K562 (cell line): ENCODE measurements around the gene TSC22D2. TPM values are rescaled to one million over a fixed set of nuclear protein-coding genes. Genes with fewer than 3 reads are reported as not detected.

Experiments
- KAT8 ChIP-seq: fragments of 450-650 bp; IDR thresholded peaks from 2 replicates; pipeline ENCODE4 v1.6.1; 2016; ENCODE audit warnings: low read depth, mild to moderate bottlenecking
- MCM2 ChIP-seq: fragments of 450-650 bp; IDR thresholded peaks from 2 replicates; pipeline ENCODE4 v1.6.1; 2017; ENCODE audit warnings: low read depth, mild to moderate bottlenecking
- MEF2A ChIP-seq: IDR thresholded peaks from 2 replicates; pipeline ENCODE4 v1.6.1; 2011; ENCODE audit warnings: low read depth, mild to moderate bottlenecking, low read length, moderate library complexity; ENCODE audit not compliant: control insufficient read depth
- TRIM28 ChIP-seq: fragments of 450-650 bp; IDR thresholded peaks from 2 replicates; pipeline ENCODE4 v1.6.1; 2017
- ZNF449 ChIP-seq: fragments of 250-450 bp; sonication (Bioruptor Pico); IDR thresholded peaks from 2 replicates; pipeline ENCODE4 v1.8.0; 2022; ENCODE audit warnings: moderate library complexity, mild to moderate bottlenecking, inconsistent platforms
- ZNF644 ChIP-seq: fragments of 200-800 bp; sonication (Bioruptor generic); IDR thresholded peaks from 2 replicates; pipeline ENCODE4 v1.6.1; 2016; ENCODE audit warnings: low read depth, missing genetic modification characterization, missing compliant biosample characterization
- polyA plus RNA-seq, 8 experiments: library from polyadenylated mRNA; depleted of rRNA in 4 of 8; stranded (reverse) in 5 of 8; unstranded in 3 of 8; fragments of >200 nt; fragmentation: Nextera tagmentation in 2 of 8; fragmentation: Illumina TruSeq in 1 of 8; extraction: Ambion mirVana in 2 of 8; extraction: Trizol in 1 of 8; gene quantifications; 2 replicates each; pipeline versions ENCODE4 v1.2.1 to v1.2.3, GENCODE V29; 2011 to 2014; ENCODE audit warnings: inconsistent platforms in 1 of 8, missing spikeins in 1 of 8
- total RNA-seq, 7 experiments: library from RNA; depleted of rRNA in 6 of 7; stranded (reverse); fragments of >200 nt in 6 of 7; fragmentation: Illumina TruSeq in 2 of 7; extraction: Trizol in 2 of 7; gene quantifications; 2 replicates each; pipeline versions ENCODE4 v1.2.1 to v1.2.3, GENCODE V29; 2011 to 2021; ENCODE audit warnings: low replicate concordance in 1 of 7
- TF ChIP-seq, protein P1 (sequence below): sonication (generic); formaldehyde crosslinking; IDR thresholded peaks from 2 replicates; pipeline ENCODE4 v1.8.1; 2023; ENCODE audit warnings: missing genetic modification reagents, mild to moderate bottlenecking, borderline replicate concordance
- TF ChIP-seq, protein P2 (sequence below): fragments of 200-600 bp; sonication (generic); IDR thresholded peaks from one replicate; pipeline ENCODE4 v1.6.1; 2012; ENCODE audit warnings: mild to moderate bottlenecking, low read depth, low read length, inconsistent platforms

TSC22D2 gene
- total and polyA plus RNA-seq, 9 of the 15 experiments (the other 6 are each of a cell fraction or from before 2014, with no cell fraction given): 5.5 to 44.0 (median 19.3) TPM

GRCh38 chr3:150408221-150409124 is at the start of gene TSC22D2 (continued):
- TF ChIP-seq MCM2 (no peak), TRIM28 (no peak; the same call in 1 of the 2 replicates), MEF2A (no peak), KAT8 (no peak), ZNF449 (CRISPR knock-in tag) (no peak), ZNF644 (tag) (no peak)
- TF ChIP-seq, protein P1, sequence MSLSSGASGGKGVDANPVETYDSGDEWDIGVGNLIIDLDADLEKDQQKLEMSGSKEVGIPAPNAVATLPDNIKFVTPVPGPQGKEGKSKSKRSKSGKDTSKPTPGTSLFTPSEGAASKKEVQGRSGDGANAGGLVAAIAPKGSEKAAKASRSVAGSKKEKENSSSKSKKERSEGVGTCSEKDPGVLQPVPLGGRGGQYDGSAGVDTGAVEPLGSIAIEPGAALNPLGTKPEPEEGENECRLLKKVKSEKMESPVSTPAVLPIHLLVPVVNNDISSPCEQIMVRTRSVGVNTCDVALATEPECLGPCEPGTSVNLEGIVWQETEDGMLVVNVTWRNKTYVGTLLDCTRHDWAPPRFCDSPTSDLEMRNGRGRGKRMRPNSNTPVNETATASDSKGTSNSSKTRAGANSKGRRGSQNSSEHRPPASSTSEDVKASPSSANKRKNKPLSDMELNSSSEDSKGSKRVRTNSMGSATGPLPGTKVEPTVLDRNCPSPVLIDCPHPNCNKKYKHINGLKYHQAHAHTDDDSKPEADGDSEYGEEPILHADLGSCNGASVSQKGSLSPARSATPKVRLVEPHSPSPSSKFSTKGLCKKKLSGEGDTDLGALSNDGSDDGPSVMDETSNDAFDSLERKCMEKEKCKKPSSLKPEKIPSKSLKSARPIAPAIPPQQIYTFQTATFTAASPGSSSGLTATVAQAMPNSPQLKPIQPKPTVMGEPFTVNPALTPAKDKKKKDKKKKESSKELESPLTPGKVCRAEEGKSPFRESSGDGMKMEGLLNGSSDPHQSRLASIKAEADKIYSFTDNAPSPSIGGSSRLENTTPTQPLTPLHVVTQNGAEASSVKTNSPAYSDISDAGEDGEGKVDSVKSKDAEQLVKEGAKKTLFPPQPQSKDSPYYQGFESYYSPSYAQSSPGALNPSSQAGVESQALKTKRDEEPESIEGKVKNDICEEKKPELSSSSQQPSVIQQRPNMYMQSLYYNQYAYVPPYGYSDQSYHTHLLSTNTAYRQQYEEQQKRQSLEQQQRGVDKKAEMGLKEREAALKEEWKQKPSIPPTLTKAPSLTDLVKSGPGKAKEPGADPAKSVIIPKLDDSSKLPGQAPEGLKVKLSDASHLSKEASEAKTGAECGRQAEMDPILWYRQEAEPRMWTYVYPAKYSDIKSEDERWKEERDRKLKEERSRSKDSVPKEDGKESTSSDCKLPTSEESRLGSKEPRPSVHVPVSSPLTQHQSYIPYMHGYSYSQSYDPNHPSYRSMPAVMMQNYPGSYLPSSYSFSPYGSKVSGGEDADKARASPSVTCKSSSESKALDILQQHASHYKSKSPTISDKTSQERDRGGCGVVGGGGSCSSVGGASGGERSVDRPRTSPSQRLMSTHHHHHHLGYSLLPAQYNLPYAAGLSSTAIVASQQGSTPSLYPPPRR (CRISPR knock-in tag): no peak
- TF ChIP-seq, protein P2, sequence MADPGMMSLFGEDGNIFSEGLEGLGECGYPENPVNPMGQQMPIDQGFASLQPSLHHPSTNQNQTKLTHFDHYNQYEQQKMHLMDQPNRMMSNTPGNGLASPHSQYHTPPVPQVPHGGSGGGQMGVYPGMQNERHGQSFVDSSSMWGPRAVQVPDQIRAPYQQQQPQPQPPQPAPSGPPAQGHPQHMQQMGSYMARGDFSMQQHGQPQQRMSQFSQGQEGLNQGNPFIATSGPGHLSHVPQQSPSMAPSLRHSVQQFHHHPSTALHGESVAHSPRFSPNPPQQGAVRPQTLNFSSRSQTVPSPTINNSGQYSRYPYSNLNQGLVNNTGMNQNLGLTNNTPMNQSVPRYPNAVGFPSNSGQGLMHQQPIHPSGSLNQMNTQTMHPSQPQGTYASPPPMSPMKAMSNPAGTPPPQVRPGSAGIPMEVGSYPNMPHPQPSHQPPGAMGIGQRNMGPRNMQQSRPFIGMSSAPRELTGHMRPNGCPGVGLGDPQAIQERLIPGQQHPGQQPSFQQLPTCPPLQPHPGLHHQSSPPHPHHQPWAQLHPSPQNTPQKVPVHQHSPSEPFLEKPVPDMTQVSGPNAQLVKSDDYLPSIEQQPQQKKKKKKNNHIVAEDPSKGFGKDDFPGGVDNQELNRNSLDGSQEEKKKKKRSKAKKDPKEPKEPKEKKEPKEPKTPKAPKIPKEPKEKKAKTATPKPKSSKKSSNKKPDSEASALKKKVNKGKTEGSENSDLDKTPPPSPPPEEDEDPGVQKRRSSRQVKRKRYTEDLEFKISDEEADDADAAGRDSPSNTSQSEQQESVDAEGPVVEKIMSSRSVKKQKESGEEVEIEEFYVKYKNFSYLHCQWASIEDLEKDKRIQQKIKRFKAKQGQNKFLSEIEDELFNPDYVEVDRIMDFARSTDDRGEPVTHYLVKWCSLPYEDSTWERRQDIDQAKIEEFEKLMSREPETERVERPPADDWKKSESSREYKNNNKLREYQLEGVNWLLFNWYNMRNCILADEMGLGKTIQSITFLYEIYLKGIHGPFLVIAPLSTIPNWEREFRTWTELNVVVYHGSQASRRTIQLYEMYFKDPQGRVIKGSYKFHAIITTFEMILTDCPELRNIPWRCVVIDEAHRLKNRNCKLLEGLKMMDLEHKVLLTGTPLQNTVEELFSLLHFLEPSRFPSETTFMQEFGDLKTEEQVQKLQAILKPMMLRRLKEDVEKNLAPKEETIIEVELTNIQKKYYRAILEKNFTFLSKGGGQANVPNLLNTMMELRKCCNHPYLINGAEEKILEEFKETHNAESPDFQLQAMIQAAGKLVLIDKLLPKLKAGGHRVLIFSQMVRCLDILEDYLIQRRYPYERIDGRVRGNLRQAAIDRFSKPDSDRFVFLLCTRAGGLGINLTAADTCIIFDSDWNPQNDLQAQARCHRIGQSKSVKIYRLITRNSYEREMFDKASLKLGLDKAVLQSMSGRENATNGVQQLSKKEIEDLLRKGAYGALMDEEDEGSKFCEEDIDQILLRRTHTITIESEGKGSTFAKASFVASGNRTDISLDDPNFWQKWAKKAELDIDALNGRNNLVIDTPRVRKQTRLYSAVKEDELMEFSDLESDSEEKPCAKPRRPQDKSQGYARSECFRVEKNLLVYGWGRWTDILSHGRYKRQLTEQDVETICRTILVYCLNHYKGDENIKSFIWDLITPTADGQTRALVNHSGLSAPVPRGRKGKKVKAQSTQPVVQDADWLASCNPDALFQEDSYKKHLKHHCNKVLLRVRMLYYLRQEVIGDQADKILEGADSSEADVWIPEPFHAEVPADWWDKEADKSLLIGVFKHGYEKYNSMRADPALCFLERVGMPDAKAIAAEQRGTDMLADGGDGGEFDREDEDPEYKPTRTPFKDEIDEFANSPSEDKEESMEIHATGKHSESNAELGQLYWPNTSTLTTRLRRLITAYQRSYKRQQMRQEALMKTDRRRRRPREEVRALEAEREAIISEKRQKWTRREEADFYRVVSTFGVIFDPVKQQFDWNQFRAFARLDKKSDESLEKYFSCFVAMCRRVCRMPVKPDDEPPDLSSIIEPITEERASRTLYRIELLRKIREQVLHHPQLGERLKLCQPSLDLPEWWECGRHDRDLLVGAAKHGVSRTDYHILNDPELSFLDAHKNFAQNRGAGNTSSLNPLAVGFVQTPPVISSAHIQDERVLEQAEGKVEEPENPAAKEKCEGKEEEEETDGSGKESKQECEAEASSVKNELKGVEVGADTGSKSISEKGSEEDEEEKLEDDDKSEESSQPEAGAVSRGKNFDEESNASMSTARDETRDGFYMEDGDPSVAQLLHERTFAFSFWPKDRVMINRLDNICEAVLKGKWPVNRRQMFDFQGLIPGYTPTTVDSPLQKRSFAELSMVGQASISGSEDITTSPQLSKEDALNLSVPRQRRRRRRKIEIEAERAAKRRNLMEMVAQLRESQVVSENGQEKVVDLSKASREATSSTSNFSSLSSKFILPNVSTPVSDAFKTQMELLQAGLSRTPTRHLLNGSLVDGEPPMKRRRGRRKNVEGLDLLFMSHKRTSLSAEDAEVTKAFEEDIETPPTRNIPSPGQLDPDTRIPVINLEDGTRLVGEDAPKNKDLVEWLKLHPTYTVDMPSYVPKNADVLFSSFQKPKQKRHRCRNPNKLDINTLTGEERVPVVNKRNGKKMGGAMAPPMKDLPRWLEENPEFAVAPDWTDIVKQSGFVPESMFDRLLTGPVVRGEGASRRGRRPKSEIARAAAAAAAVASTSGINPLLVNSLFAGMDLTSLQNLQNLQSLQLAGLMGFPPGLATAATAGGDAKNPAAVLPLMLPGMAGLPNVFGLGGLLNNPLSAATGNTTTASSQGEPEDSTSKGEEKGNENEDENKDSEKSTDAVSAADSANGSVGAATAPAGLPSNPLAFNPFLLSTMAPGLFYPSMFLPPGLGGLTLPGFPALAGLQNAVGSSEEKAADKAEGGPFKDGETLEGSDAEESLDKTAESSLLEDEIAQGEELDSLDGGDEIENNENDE: no peak
